ENCODE results near the gene NCOA1. TPM values are rescaled to one million over a fixed set of nuclear protein-coding genes. Genes with fewer than 3 reads are reported as not detected.

NCOA1 gene
- total and polyA plus RNA-seq, 2 experiments from 2014 or later, result 6.7 to 9.1 TPM

DNA sequence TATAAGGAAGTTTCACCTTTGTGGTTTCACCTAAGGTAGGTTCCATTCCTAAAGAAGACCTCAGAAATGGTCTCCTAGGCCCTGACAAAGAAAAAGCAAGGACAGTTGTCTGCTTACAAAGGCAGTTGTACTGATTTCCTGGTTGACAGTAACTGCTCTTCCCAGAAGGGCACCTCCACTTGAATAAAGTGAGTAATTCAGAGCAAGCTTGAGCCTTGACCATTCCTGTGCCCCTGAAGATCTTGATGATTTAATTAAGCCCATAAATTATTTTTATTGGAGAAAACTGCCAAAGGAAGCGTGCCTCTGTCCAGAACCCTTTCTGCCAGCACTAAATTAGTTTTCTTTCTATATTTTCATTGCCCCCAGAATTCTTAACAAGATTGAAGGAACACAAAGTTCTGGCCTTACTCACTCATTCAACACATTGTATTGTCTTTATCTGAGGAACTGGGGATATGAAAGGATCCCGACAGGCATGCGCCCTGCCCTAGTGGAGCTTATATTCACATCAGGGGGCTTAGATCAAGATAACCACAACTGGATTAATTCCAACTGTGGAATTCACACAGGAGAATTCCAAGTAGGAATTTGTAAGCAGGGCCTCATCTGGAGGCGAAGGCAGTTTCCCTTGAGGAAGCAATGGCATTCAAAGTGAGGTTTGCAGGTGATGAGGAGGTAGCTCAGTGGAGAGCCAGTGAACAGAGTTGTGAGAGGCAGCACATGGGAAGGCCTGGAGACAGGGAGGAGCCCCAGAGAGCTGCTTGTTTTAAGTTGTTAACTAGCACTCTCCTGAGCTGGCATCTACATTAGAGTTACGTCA is 280.9 kb downstream of the NCOA1 start:
- DNase-seq (ENCODE audit: low read depth in 1 of 2, low spot score in 1 of 2), result no peak
- H3K27ac ChIP-seq, result no peak overlapping the region
- H3K4me1 ChIP-seq (ENCODE audit: low read depth), result no peaks in the 10 kb centered on the region
- no peaks in the 10 kb centered on the region for H3K27me3 ChIP-seq
- TF ChIP-seq, protein P1, sequence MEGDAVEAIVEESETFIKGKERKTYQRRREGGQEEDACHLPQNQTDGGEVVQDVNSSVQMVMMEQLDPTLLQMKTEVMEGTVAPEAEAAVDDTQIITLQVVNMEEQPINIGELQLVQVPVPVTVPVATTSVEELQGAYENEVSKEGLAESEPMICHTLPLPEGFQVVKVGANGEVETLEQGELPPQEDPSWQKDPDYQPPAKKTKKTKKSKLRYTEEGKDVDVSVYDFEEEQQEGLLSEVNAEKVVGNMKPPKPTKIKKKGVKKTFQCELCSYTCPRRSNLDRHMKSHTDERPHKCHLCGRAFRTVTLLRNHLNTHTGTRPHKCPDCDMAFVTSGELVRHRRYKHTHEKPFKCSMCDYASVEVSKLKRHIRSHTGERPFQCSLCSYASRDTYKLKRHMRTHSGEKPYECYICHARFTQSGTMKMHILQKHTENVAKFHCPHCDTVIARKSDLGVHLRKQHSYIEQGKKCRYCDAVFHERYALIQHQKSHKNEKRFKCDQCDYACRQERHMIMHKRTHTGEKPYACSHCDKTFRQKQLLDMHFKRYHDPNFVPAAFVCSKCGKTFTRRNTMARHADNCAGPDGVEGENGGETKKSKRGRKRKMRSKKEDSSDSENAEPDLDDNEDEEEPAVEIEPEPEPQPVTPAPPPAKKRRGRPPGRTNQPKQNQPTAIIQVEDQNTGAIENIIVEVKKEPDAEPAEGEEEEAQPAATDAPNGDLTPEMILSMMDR (IDR thresholded peaks at IDR 0.05; ENCODE audit: low read depth, low read length), result no peak
- H3K9me3 ChIP-seq (ENCODE audit: low read depth), result no peaks in the 10 kb centered on the region
- H3K36me3 ChIP-seq, result peaks cover 4% of the 10 kb centered on the region
- H3K4me3 ChIP-seq, result no peak overlapping the region

- H3K36me3 ChIP-seq, result no peaks in the 10 kb centered on the region
- TF ChIP-seq, protein P1 (IDR thresholded peaks at IDR 0.05; ENCODE audit: low read depth, low read length), result no peak
- DNase-seq (ENCODE audit: low read depth in 1 of 2, low spot score in 1 of 2), result no peak
- H3K27me3 ChIP-seq, result no peaks in the 10 kb centered on the region
- H3K4me3 ChIP-seq, result no peak overlapping the region
- H3K9me3 ChIP-seq (ENCODE audit: low read depth), result no peaks in the 10 kb centered on the region
- no peaks in the 10 kb centered on the region for H3K4me1 ChIP-seq (ENCODE audit: low read depth)
- H3K27ac ChIP-seq, result no peak overlapping the region
These were observed 283.3 kb downstream of the NCOA1 start for GRCh38 chr2:24774373-24774772.

DNA sequence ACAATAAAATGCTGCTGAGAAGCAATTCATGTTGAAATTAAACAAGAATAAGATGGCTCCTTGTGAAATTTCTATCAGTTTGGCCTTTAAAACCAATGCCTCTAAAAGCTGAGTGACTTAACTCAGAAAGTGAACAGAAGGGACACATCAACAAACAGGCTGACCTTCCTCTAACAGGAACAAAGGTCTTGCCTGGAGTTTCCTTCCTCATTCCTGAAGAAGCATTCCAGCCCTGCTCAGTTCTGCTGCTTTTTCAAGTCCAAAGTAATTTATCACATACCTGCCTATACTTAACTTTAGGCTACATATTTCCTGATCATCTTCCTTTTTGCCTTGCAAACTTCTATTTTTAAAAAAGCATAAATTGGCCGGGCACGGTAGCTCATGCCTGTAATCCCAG is 288.1 kb downstream of the NCOA1 start:
- TF ChIP-seq, protein P1 (IDR thresholded peaks at IDR 0.05; ENCODE audit: low read depth, low read length), result no peak
- H3K36me3 ChIP-seq, result no peaks in the 10 kb centered on the region
- no peaks in the 10 kb centered on the region for H3K4me1 ChIP-seq (ENCODE audit: low read depth)
- no peak overlapping the region for H3K4me3 ChIP-seq
- H3K27ac ChIP-seq, result no peak overlapping the region
- no peak for DNase-seq (ENCODE audit: low read depth in 1 of 2, low spot score in 1 of 2)
- H3K27me3 ChIP-seq, result no peaks in the 10 kb centered on the region
- H3K9me3 ChIP-seq (ENCODE audit: low read depth), result no peaks in the 10 kb centered on the region

DNA sequence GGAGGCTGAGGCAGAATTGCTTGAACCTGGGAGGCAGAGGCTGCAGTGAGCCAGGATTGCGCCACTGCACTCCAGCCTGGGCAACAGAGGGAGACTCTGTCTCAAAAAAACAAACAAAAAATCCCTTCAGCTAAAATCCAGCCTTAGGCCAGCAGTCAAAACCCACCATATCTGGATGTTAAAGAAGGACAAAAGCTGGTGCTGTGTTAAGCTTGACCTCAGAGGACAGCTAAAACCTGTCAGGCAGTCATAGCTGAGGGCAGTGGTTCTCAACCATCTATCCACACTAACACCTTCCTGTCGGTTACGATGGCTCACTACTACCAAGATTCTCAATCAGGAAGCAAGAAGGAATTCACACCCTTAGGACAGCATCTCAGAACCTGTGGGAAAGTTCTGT is 292.6 kb downstream of the NCOA1 start:
- Histone ChIP-seq H3K36me3 (no peaks in the 10 kb centered on the region), H3K4me1 (ENCODE audit: low read depth) (no peaks in the 10 kb centered on the region), H3K9me3 (ENCODE audit: low read depth) (no peaks in the 10 kb centered on the region), H3K27me3 (no peaks in the 10 kb centered on the region), H3K27ac (no peak overlapping the region), H3K4me3 (no peak overlapping the region)
- no peak for DNase-seq (ENCODE audit: low read depth in 1 of 2, low spot score in 1 of 2)
- TF ChIP-seq, protein P1 (IDR thresholded peaks at IDR 0.05; ENCODE audit: low read depth, low read length), result no peak

- Histone ChIP-seq H3K9me3 (ENCODE audit: low read depth) (no peaks in the 10 kb centered on the region), H3K4me1 (ENCODE audit: low read depth) (no peaks in the 10 kb centered on the region), H3K36me3 (no peaks in the 10 kb centered on the region), H3K4me3 (no peak overlapping the region), H3K27me3 (no peaks in the 10 kb centered on the region), H3K27ac (no peak overlapping the region)
- TF ChIP-seq, protein P1 (IDR thresholded peaks at IDR 0.05; ENCODE audit: low read depth, low read length), result no peak
- DNase-seq (ENCODE audit: low read depth in 1 of 2, low spot score in 1 of 2), result no peak
These were observed 294.7 kb downstream of the NCOA1 start for GRCh38 chr2:24785671-24786321.

Measured in cardiac muscle cell (in vitro differentiated cells and primary cell).